ENCODE measurements around the gene JMJD1C.
A peak's percentile ranks its signal among the peaks of the same experiment; 100 is the strongest.

JMJD1C gene

DNA sequence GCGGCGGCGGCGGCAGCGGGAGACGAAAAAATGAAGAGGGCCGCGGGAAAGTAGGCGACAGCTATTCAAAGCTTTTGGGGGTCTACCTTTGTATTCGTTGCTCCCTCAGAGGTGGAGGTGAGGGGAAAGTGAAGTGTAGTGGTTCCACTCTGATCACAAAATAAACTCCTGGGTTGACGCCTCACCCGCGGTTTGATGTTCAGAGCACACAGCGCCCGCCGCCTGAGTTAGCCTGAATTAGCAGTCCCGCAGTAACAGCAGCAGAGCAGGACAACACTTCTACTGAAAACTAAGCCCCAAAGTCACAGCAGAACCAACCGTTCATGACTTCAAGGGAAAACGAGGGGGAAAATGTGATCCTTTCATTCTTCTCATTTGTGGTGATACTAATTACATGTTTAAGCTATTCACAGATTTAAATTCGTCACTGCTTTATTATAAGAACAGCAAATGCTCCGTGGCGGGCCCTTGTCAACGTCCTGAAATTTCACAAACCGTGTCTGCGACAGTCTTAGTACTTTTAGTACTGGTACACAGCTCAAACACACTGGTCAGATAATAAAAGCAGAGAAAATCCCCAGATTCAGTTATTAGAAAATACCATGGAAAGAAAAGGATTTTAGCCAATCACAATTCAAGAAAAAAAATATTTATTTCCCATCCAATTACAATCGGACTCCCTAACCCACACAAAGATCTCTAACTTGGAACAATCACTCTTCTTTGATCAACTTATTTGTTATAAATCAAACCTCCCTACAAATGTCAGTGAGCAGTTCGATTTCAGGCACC is 563 bp upstream of the JMJD1C start:
- Histone ChIP-seq H3K4me1 (ENCODE audit: insufficient read depth, low read length) (peaks cover 32% of the 10 kb centered on the region), H2AFZ (ENCODE audit: low read depth, low read length) (peak overlapping the region; percentile 70), H3K9me3 (ENCODE audit: low read length) (peaks cover 2% of the 10 kb centered on the region), H3K27me3 (ENCODE audit: insufficient read depth, low read length) (no peaks in the 10 kb centered on the region), H3K36me3 (ENCODE audit: insufficient read depth, low read length) (no peaks in the 10 kb centered on the region), H3K4me3 (ENCODE audit: low read length) (peak overlapping the region; percentile 69)

DNA sequence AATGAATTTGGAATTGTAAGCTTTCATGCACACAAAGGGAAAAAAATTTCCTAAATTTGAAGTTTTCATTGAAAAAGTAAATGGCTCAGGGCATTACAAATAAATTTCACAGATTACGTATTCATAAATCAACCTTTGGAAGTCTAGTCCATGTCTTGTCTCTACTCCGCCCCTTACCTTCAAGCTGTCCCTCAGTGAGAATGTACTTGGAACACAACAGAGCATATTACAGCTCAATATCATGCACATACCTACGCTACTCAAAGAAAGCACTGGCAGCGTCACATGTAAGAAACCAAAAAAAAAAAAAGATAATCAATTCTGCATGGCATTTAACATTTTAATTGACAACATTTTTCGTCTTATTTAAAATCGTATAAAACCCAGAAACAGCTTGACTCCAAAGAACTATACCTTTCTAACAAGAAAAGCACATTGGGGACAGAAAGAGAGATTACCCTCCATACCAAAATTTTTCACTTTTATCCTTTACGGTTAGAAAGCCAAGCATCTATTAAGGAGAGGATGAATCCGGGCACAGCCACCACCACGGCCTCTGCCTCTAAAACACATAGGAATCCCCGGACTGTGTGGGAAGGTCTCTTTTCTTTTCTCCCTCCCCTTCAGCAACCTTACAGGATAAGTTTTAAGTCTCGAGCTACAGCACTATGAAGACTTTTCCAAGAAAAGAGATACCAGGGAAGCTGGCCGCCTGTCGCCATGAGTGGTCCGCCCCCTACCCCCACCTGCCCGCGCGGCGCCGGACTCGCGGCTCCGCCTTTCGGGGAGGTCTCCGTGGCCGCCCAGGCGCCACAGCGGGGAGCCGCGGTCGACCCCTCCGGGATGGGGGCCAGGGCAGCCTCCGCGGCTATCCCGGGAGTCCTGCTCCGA is 1.1 kb downstream of the JMJD1C start:
- Histone ChIP-seq H3K4me3 (ENCODE audit: low read length) (peak overlapping the region; percentile 69), H3K4me1 (ENCODE audit: insufficient read depth, low read length) (peaks cover 32% of the 10 kb centered on the region), H3K36me3 (ENCODE audit: insufficient read depth, low read length) (no peaks in the 10 kb centered on the region), H3K27me3 (ENCODE audit: insufficient read depth, low read length) (no peaks in the 10 kb centered on the region), H3K9me3 (ENCODE audit: low read length) (peaks cover 2% of the 10 kb centered on the region), H2AFZ (ENCODE audit: low read depth, low read length) (peak overlapping the region; percentile 70)

DNA sequence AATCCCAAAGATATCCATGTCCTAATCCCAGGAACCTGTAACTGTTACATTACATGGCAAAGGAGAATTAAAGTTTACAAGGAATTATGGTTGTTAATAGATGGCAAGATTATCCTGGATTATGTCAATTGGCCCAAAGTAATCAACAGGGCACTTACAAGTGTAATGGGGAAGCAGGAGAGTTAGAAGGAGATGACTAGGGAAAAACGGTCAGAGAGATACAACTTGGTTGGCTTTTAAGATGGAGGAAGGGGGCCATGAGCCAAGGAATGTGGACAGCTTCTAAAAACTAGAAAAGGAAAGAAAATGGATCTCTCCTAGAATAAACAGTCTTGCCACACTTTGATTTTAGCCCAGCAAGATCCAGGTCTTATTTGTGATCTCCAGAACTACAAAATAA is 3.3 kb downstream of the JMJD1C start:
- Histone ChIP-seq H3K27me3 (ENCODE audit: insufficient read depth, low read length) (no peaks in the 10 kb centered on the region), H2AFZ (ENCODE audit: low read depth, low read length) (no peak overlapping the region), H3K4me1 (ENCODE audit: insufficient read depth, low read length) (peaks cover 28% of the 10 kb centered on the region), H3K4me3 (ENCODE audit: low read length) (no peak overlapping the region), H3K36me3 (ENCODE audit: insufficient read depth, low read length) (no peaks in the 10 kb centered on the region), H3K9me3 (ENCODE audit: low read length) (peaks cover 2% of the 10 kb centered on the region)

GRCh38 chr10:63458177-63458576 is 7.6 kb downstream of the JMJD1C start:
- no peaks in the 10 kb centered on the region for H3K36me3 ChIP-seq (ENCODE audit: insufficient read depth, low read length)
- peaks cover 16% of the 10 kb centered on the region for H3K4me1 ChIP-seq (ENCODE audit: insufficient read depth, low read length)
- no peak overlapping the region for H2AFZ ChIP-seq (ENCODE audit: low read depth, low read length)
- H3K4me3 ChIP-seq (ENCODE audit: low read length), result no peak overlapping the region
- H3K9me3 ChIP-seq (ENCODE audit: low read length), result peaks cover 2% of the 10 kb centered on the region
- no peaks in the 10 kb centered on the region for H3K27me3 ChIP-seq (ENCODE audit: insufficient read depth, low read length)

- Histone ChIP-seq H2AFZ (ENCODE audit: low read depth, low read length) (no peak overlapping the region), H3K4me3 (ENCODE audit: low read length) (no peak overlapping the region), H3K4me1 (ENCODE audit: insufficient read depth, low read length) (peaks cover 16% of the 10 kb centered on the region), H3K36me3 (ENCODE audit: insufficient read depth, low read length) (peaks cover under 1% of the 10 kb centered on the region), H3K27me3 (ENCODE audit: insufficient read depth, low read length) (no peaks in the 10 kb centered on the region), H3K9me3 (ENCODE audit: low read length) (peaks cover 5% of the 10 kb centered on the region)
Measured at GRCh38 chr10:63457594-63457993, 8.2 kb downstream of the JMJD1C start.

DNA sequence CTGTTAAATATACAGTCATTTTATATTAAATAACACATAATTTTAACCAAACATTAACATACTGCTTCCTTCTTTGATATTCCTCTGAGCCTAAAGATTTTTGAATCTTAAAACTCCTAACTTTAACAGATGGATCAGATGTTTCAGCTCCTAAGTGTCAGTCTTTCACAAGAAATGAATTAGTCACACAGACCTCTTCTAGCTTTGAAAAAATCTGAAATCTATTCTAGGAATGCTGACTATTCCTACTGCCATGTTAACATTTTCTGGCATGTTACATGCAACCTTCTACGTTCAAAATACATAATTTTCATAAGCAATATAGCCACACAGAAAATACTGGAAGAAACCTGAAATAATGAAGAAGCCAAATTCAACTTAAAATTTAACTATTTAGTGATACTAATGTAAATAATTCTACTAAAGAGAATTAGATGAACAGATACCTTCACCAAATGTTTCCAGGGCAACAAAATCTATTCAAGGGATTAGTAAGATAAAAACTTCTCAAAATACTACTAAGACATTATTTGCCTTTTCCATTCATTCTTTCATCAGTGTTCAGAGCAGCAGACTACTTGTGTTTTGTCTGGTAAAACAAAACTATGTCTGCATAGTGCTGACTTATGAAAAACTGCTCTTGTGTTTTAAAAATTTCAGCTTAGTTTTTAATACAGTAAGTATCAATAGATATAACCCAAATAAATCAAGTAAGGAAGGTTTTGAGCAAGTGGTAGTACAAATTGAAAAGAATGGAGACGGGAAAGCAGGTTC is 9.2 kb downstream of the JMJD1C start:
- H3K4me3 ChIP-seq (ENCODE audit: low read length), result no peak overlapping the region
- peaks cover 16% of the 10 kb centered on the region for H3K4me1 ChIP-seq (ENCODE audit: insufficient read depth, low read length)
- peaks cover 3% of the 10 kb centered on the region for H3K36me3 ChIP-seq (ENCODE audit: insufficient read depth, low read length)
- H3K27me3 ChIP-seq (ENCODE audit: insufficient read depth, low read length), result no peaks in the 10 kb centered on the region
- H2AFZ ChIP-seq (ENCODE audit: low read depth, low read length), result no peak overlapping the region
- peaks cover 6% of the 10 kb centered on the region for H3K9me3 ChIP-seq (ENCODE audit: low read length)

DNA sequence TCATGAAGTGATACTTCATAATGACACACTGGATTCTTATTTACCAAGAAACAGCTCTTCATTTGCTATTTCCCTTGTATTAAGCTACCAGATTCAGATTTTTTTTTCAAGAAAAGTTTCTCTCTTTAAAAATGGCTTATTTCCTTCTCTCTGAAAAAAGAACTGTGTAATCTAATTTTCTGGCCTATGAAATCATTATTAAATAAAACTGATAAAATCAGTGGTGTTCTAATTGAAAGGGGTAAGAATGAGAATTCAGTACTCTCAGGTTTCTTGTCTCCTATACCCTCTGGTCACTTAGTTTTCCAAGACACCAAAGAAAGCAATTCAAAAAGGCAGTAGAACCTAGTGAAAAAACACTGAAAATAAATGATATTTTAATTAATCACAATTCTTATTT is 10.3 kb downstream of the JMJD1C start:
- Histone ChIP-seq H2AFZ (ENCODE audit: low read depth, low read length) (no peak overlapping the region), H3K9me3 (ENCODE audit: low read length) (peaks cover 6% of the 10 kb centered on the region), H3K4me1 (ENCODE audit: insufficient read depth, low read length) (peaks cover 16% of the 10 kb centered on the region), H3K27me3 (ENCODE audit: insufficient read depth, low read length) (no peaks in the 10 kb centered on the region), H3K36me3 (ENCODE audit: insufficient read depth, low read length) (peaks cover 3% of the 10 kb centered on the region), H3K4me3 (ENCODE audit: low read length) (no peak overlapping the region)

GRCh38 chr10:63454631-63455030 is 11.1 kb downstream of the JMJD1C start:
- peaks cover 6% of the 10 kb centered on the region for H3K9me3 ChIP-seq (ENCODE audit: low read length)
- no peaks in the 10 kb centered on the region for H3K27me3 ChIP-seq (ENCODE audit: insufficient read depth, low read length)
- peaks cover 3% of the 10 kb centered on the region for H3K36me3 ChIP-seq (ENCODE audit: insufficient read depth, low read length)
- peaks cover 16% of the 10 kb centered on the region for H3K4me1 ChIP-seq (ENCODE audit: insufficient read depth, low read length)
- H3K4me3 ChIP-seq (ENCODE audit: low read length), result no peak overlapping the region
- H2AFZ ChIP-seq (ENCODE audit: low read depth, low read length), result no peak overlapping the region

DNA sequence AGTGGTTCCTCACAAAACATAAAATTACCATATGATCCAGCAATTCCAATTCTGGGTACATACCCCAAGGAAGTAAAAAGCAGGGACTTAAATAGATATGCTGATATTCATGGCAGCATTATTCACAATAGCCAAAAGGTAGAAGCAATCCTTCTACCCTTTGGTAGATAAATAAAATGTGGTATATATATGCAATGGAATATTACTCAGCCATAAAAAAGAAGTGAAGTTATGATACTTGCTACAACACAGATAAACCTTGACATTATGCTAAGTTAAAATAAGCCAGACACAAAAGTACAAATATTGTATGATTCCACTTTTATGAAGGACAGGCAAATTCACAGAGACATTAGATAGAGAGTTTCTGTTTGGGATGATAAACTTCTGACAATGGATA is 13.3 kb downstream of the JMJD1C start:
- Histone ChIP-seq H3K9me3 (ENCODE audit: low read length) (peaks cover 6% of the 10 kb centered on the region), H3K4me1 (ENCODE audit: insufficient read depth, low read length) (peaks cover 15% of the 10 kb centered on the region), H3K4me3 (ENCODE audit: low read length) (no peak overlapping the region), H2AFZ (ENCODE audit: low read depth, low read length) (no peak overlapping the region), H3K27me3 (ENCODE audit: insufficient read depth, low read length) (no peaks in the 10 kb centered on the region), H3K36me3 (ENCODE audit: insufficient read depth, low read length) (peaks cover 3% of the 10 kb centered on the region)

- no peaks in the 10 kb centered on the region for H3K4me1 ChIP-seq (ENCODE audit: insufficient read depth, low read length)
- peaks cover 2% of the 10 kb centered on the region for H3K36me3 ChIP-seq (ENCODE audit: insufficient read depth, low read length)
- no peak overlapping the region for H2AFZ ChIP-seq (ENCODE audit: low read depth, low read length)
- no peaks in the 10 kb centered on the region for H3K9me3 ChIP-seq (ENCODE audit: low read length)
- no peaks in the 10 kb centered on the region for H3K27me3 ChIP-seq (ENCODE audit: insufficient read depth, low read length)
- H3K4me3 ChIP-seq (ENCODE audit: low read length), result no peak overlapping the region
Measured at GRCh38 chr10:63446716-63447440, 18.9 kb downstream of the JMJD1C start.

- no peak overlapping the region for H2AFZ ChIP-seq (ENCODE audit: low read depth, low read length)
- H3K36me3 ChIP-seq (ENCODE audit: insufficient read depth, low read length), result peaks cover 2% of the 10 kb centered on the region
- no peaks in the 10 kb centered on the region for H3K27me3 ChIP-seq (ENCODE audit: insufficient read depth, low read length)
- no peaks in the 10 kb centered on the region for H3K4me1 ChIP-seq (ENCODE audit: insufficient read depth, low read length)
- H3K4me3 ChIP-seq (ENCODE audit: low read length), result no peak overlapping the region
- no peaks in the 10 kb centered on the region for H3K9me3 ChIP-seq (ENCODE audit: low read length)
Measured at GRCh38 chr10:63441404-63441803, 24.4 kb downstream of the JMJD1C start.

DNA sequence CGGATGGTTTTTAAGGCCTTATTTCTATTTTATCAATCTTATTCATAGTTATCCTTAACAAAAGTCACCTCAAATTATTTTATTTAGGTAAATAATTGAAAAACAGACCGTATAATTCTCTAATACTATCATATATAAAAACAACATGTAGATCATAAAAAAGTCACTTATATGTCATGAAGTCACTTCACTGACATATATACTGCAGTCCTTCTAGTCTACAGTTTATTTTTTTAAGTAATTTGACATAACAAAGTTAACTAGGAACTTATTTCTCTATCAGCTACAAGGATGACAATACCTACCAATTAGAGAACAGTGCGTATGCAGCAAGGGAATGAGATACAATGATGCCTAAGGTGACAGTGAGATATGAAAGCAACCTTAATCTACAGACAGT is 26.2 kb downstream of the JMJD1C start:
- H3K27me3 ChIP-seq (ENCODE audit: insufficient read depth, low read length), result no peaks in the 10 kb centered on the region
- H3K9me3 ChIP-seq (ENCODE audit: low read length), result no peaks in the 10 kb centered on the region
- no peak overlapping the region for H2AFZ ChIP-seq (ENCODE audit: low read depth, low read length)
- no peaks in the 10 kb centered on the region for H3K4me1 ChIP-seq (ENCODE audit: insufficient read depth, low read length)
- peaks cover 2% of the 10 kb centered on the region for H3K36me3 ChIP-seq (ENCODE audit: insufficient read depth, low read length)
- no peak overlapping the region for H3K4me3 ChIP-seq (ENCODE audit: low read length)
